Measurements from ENCODE around the gene BCL2. TPM values are rescaled to one million over a fixed set of nuclear protein-coding genes. Genes with fewer than 3 reads are reported as not detected.

The BCL2 gene
- total RNA-seq, 1 experiment from 2014 or later, result 2.5 TPM

DNA sequence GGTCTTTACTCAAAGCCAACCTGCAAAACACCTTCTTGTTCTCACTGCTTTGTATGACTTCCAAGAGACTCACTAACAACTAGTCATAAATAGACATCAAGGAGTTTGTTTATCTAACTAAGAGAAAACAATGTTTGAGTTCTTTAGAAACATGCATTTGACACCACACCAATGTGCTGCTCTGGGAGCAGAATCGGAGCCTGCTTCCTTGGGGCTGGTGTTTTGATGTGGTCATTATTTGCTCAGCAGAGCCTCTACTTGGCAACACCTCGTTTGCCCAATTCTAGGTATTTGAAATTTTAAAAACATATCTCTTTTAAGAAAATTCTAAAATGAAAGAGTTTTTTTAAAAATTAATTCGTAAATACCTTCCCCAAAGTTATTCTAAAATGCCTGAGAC, 167.5 kb downstream of the BCL2 start:
- H3K9me2 ChIP-seq (ENCODE audit: insufficient read depth), result no peaks in the 10 kb centered on the region
- peaks cover 5 to 11% of the 10 kb centered on the region in 2 experiments; a peak in 3 of 4 replicates for H3K4me1 ChIP-seq (ENCODE audit: control insufficient read depth in 1 of 2, insufficient read depth in 2 of 2, low read length in 2 of 2)
- no peak for DNase-seq (ENCODE audit: low read depth, low spot score)
- intact Hi-C loops (cut with micrococcal nuclease), result no loop called here
- H4K20me1 ChIP-seq (ENCODE audit: insufficient read depth), result no peaks in the 10 kb centered on the region
- no peak overlapping the region for H2AFZ ChIP-seq (ENCODE audit: low read depth, low read length, poor library complexity, severe bottlenecking)
- RAD21 ChIA-PET (ENCODE audit: low non-redundant PET in 1 of 2, low total read pairs in 2 of 2, uncharacterized antibody in 2 of 2, unreplicated experiment in 2 of 2), result no interaction called here
- H3K36me3 ChIP-seq (ENCODE audit: control insufficient read depth in 1 of 2, insufficient read depth in 2 of 2, low read length in 2 of 2), result no peaks in the 10 kb centered on the region
- H3K9ac ChIP-seq (ENCODE audit: low read length), result no peak overlapping the region
- CTCF ChIA-PET, result no interaction called here
- no TSS peak for BruUV-seq (replicated peaks)
- POLR2A ChIA-PET, result no interaction called here
- TF ChIP-seq, protein P1, sequence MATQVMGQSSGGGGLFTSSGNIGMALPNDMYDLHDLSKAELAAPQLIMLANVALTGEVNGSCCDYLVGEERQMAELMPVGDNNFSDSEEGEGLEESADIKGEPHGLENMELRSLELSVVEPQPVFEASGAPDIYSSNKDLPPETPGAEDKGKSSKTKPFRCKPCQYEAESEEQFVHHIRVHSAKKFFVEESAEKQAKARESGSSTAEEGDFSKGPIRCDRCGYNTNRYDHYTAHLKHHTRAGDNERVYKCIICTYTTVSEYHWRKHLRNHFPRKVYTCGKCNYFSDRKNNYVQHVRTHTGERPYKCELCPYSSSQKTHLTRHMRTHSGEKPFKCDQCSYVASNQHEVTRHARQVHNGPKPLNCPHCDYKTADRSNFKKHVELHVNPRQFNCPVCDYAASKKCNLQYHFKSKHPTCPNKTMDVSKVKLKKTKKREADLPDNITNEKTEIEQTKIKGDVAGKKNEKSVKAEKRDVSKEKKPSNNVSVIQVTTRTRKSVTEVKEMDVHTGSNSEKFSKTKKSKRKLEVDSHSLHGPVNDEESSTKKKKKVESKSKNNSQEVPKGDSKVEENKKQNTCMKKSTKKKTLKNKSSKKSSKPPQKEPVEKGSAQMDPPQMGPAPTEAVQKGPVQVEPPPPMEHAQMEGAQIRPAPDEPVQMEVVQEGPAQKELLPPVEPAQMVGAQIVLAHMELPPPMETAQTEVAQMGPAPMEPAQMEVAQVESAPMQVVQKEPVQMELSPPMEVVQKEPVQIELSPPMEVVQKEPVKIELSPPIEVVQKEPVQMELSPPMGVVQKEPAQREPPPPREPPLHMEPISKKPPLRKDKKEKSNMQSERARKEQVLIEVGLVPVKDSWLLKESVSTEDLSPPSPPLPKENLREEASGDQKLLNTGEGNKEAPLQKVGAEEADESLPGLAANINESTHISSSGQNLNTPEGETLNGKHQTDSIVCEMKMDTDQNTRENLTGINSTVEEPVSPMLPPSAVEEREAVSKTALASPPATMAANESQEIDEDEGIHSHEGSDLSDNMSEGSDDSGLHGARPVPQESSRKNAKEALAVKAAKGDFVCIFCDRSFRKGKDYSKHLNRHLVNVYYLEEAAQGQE (IDR thresholded peaks at IDR 0.05; ENCODE audit: low read depth), result no peak
- TF ChIP-seq POLR2AphosphoS5 (IDR thresholded peaks at IDR 0.05; ENCODE audit: low read depth, low read length) (no peak), YY1 (IDR thresholded peaks at IDR 0.05; ENCODE audit: extremely low read depth, insufficient replicate concordance, low read depth, low read length) (no peak), ELF1 (IDR thresholded peaks at IDR 0.05; ENCODE audit: borderline replicate concordance, low read depth) (no peak)
- no peak overlapping the region for H3K27ac ChIP-seq (ENCODE audit: low read depth, low read length)
- H3K4me2 ChIP-seq (ENCODE audit: low read length), result no peak overlapping the region
- no peaks in the 10 kb centered on the region for H3K79me2 ChIP-seq (ENCODE audit: insufficient read depth, low read length)
- ATAC-seq, result no peak
- no peak overlapping the region for H3K4me3 ChIP-seq (replicated peaks in 1 of 2; ENCODE audit: low read depth in 1 of 2, low read length in 2 of 2)
- H3K9me3 ChIP-seq (ENCODE audit: control insufficient read depth in 1 of 2, insufficient read depth in 1 of 2, low read depth in 1 of 2, low read length in 2 of 2), result no peaks in the 10 kb centered on the region
- 0 out of 2 replicates have a peak, but pooled peaks cover 16% of the 10 kb centered on the region for H3K27me3 ChIP-seq (ENCODE audit: insufficient read depth, low read length)

DNA sequence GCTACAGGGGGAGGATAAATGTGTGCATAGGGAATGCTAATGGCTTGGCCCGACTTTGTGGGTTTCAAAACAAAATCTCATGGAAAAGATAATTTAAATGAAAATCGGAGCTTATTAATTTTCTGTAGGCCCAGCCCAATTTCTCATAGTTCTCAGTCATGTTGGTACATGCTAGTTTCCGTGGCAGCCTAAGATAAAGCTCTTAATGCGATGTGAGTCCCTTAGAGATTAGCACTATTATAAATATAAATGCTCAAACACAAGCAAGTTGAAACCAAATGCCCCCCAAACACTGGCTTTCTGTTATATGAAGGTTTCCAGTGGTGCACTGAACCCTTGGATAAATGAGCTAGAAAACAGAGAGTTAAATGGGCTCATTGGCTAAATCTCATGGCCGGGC, 168.0 kb downstream of the BCL2 start:
- DNase-seq (ENCODE audit: low read depth, low spot score), result no peak
- H3K9ac ChIP-seq (ENCODE audit: low read length), result no peak overlapping the region
- peaks cover 5 to 11% of the 10 kb centered on the region in 2 experiments; a peak in 3 of 4 replicates for H3K4me1 ChIP-seq (ENCODE audit: control insufficient read depth in 1 of 2, insufficient read depth in 2 of 2, low read length in 2 of 2)
- RAD21 ChIA-PET (ENCODE audit: low non-redundant PET in 1 of 2, low total read pairs in 2 of 2, uncharacterized antibody in 2 of 2, unreplicated experiment in 2 of 2), result no interaction called here
- no peaks in the 10 kb centered on the region for H3K9me2 ChIP-seq (ENCODE audit: insufficient read depth)
- TF ChIP-seq CEBPB (IDR thresholded peaks at IDR 0.05; ENCODE audit: low read depth), result no peak
- no peak for TF ChIP-seq EZH2phosphoT487 (IDR thresholded peaks at IDR 0.05; ENCODE audit: borderline replicate concordance)
- no peak for TF ChIP-seq FOSL1 (IDR thresholded peaks at IDR 0.05; ENCODE audit: low read depth)
- TF ChIP-seq SP1 (IDR thresholded peaks at IDR 0.05; ENCODE audit: low read depth), result no peak
- H3K79me2 ChIP-seq (ENCODE audit: insufficient read depth, low read length), result no peaks in the 10 kb centered on the region
- H3K4me3 ChIP-seq (replicated peaks in 1 of 2; ENCODE audit: low read depth in 1 of 2, low read length in 2 of 2), result no peak overlapping the region
- H3K36me3 ChIP-seq (ENCODE audit: control insufficient read depth in 1 of 2, insufficient read depth in 2 of 2, low read length in 2 of 2), result no peaks in the 10 kb centered on the region
- CTCF ChIA-PET, result no interaction called here
- BruUV-seq (replicated peaks), result no TSS peak
- H3K9me3 ChIP-seq (ENCODE audit: control insufficient read depth in 1 of 2, insufficient read depth in 1 of 2, low read depth in 1 of 2, low read length in 2 of 2), result no peaks in the 10 kb centered on the region
- H3K4me2 ChIP-seq (ENCODE audit: low read length), result no peak overlapping the region
- POLR2A ChIA-PET, result no interaction called here
- no peak overlapping the region for H2AFZ ChIP-seq (ENCODE audit: low read depth, low read length, poor library complexity, severe bottlenecking)
- intact Hi-C loops (cut with micrococcal nuclease), result no loop called here
- H3K27me3 ChIP-seq (ENCODE audit: insufficient read depth, low read length), result 0 out of 2 replicates have a peak, but pooled peaks cover 16% of the 10 kb centered on the region
- H4K20me1 ChIP-seq (ENCODE audit: insufficient read depth), result no peaks in the 10 kb centered on the region
- no peak overlapping the region for H3K27ac ChIP-seq (ENCODE audit: low read depth, low read length)
- ATAC-seq, result no peak
